Endothelial cell of umbilical vein (primary cell): Measurements from ENCODE around the gene ATAT1. TPM values are rescaled to one million over a fixed set of nuclear protein-coding genes. Genes with fewer than 3 reads are reported as not detected.

Experiments
- BruUV-seq: library from RNA; stranded (reverse); fragments of 400-500 nt; replicated peaks from 2 replicates; lab custom pipeline; 2021; lab: Mats Ljungman, UMichigan
- CTCF ChIA-PET: fragments of 300-600, 350-600 bp; sonication (Branson Sonifier 250); formaldehyde crosslinking; loops from one replicate; lab custom pipeline; 2021; ENCODE audit warnings: antibody characterized with exemption, inconsistent platforms; lab: Charles Lee
- POLR2A ChIA-PET: fragments of 300-600, 350-600 bp; sonication (Branson Sonifier 250); formaldehyde crosslinking; loops from one replicate; lab custom pipeline; 2021; ENCODE audit warnings: antibody characterized with exemption, inconsistent platforms; lab: Charles Lee
- DNase-seq: peaks from one replicate; pipeline ENCODE4 v3.0.0-alpha.2; 2011; ENCODE audit warnings: low read depth, low spot score
- FAIRE-seq: peaks from 2 replicates; lab custom pipeline; 2011; peaks lifted over from hg19 to GRCh38; lab: Jason Lieb, UNC
- H2AFZ ChIP-seq: 2 replicates; pipeline ENCODE4 v1.6.0; 2012; ENCODE audit warnings: low read depth, low read length, control low read depth, inconsistent platforms
- H3K27ac ChIP-seq: 2 replicates; pipeline ENCODE4 v1.5.1; 2011; ENCODE audit warnings: low read depth, mild to moderate bottlenecking, control low read depth, low read length, moderate library complexity; ENCODE audit not compliant: insufficient read depth
- H3K27me3 ChIP-seq, 2 experiments: 2 replicates each; pipeline versions ENCODE4 v1.6.0 to v1.6.1; 2011; ENCODE audit warnings: low read length in 2 of 2, mixed read lengths in 1 of 2; ENCODE audit not compliant: control insufficient read depth in 2 of 2, insufficient read depth in 2 of 2
- H3K36me3 ChIP-seq, 2 experiments: 2 replicates in 1 of 2; 3 replicates in 1 of 2; pipeline ENCODE4 v1.5.1; 2011; ENCODE audit warnings: low read length in 2 of 2, mild to moderate bottlenecking in 1 of 2, moderate library complexity in 1 of 2; ENCODE audit not compliant: control insufficient read depth in 2 of 2, insufficient read depth in 2 of 2; ENCODE audit errors: extremely low read depth in 1 of 2
- H3K4me1 ChIP-seq: 3 replicates; pipeline ENCODE4 v1.5.1; 2011; ENCODE audit warnings: mild to moderate bottlenecking, low read length; ENCODE audit not compliant: control insufficient read depth, insufficient read depth; ENCODE audit errors: extremely low read depth
- H3K4me2 ChIP-seq: 2 replicates; pipeline ENCODE4 v1.6.1; 2011; ENCODE audit warnings: low read length, control low read depth, mixed read lengths; ENCODE audit not compliant: insufficient read depth
- H3K4me3 ChIP-seq, 3 experiments: fragments of 200-600 bp in 1 of 3; sonication (generic), shearing (Covaris generic) in 1 of 3; replicated peaks in 1 of 3; 2 replicates each; pipeline ENCODE4 v1.5.1; 2011 to 2016; ENCODE audit warnings: control low read depth in 3 of 3, low read length in 3 of 3, mild to moderate bottlenecking in 2 of 3, inconsistent platforms in 1 of 3, low read depth in 1 of 3, moderate library complexity in 1 of 3; ENCODE audit not compliant: insufficient read depth in 1 of 3
- H3K79me2 ChIP-seq: 2 replicates; pipeline ENCODE4 v1.6.0; 2012; ENCODE audit warnings: low read length, inconsistent platforms; ENCODE audit not compliant: control insufficient read depth, insufficient read depth
- H3K9ac ChIP-seq: replicated peaks from 2 replicates; pipeline ENCODE3; 2011; ENCODE audit warnings: low read length, control low read depth; ENCODE audit not compliant: insufficient read depth; ENCODE audit errors: extremely low read depth
- H3K9me1 ChIP-seq: replicated peaks from 3 replicates; pipeline ENCODE4 v1.6.0; 2011; ENCODE audit warnings: mild to moderate bottlenecking, low read length; ENCODE audit not compliant: control insufficient read depth, insufficient read depth; ENCODE audit errors: extremely low read depth
- H3K9me3 ChIP-seq: replicated peaks from 2 replicates; pipeline ENCODE4 v1.5.1; 2012; ENCODE audit warnings: low read length, inconsistent platforms; ENCODE audit not compliant: control insufficient read depth, insufficient read depth
- H4K20me1 ChIP-seq: replicated peaks from 2 replicates; pipeline ENCODE3; 2011; ENCODE audit warnings: mild to moderate bottlenecking, low read length; ENCODE audit not compliant: control insufficient read depth, insufficient read depth; ENCODE audit errors: extremely low read depth
- CTCF ChIP-seq, 2 donors: IDR thresholded peaks; 1 replicate in 1 of 2; 2 replicates in 1 of 2; pipeline ENCODE4 v1.5.1; 2011; ENCODE audit warnings: low read length in 2 of 2, mild to moderate bottlenecking in 2 of 2, moderate library complexity in 2 of 2, control low read depth in 1 of 2, inconsistent platforms in 1 of 2, low read depth in 1 of 2; ENCODE audit not compliant: insufficient read depth in 1 of 2; ENCODE audit errors: extremely low read depth in 1 of 2
- EZH2 ChIP-seq: IDR thresholded peaks from 2 replicates; pipeline ENCODE4 v1.6.1; 2012; ENCODE audit warnings: borderline replicate concordance, low read depth, mild to moderate bottlenecking, moderate library complexity, low read length, inconsistent platforms; ENCODE audit not compliant: severe bottlenecking
- FOS ChIP-seq: IDR thresholded peaks from 2 replicates; pipeline ENCODE4 v1.6.1; 2011; ENCODE audit warnings: mild to moderate bottlenecking, low read length, moderate library complexity, borderline replicate concordance; ENCODE audit not compliant: insufficient read depth
- GATA2 ChIP-seq: IDR thresholded peaks from 2 replicates; pipeline ENCODE4 v1.7.0; 2011; ENCODE audit warnings: low read depth, mild to moderate bottlenecking, moderate library complexity, mixed read lengths, low read length; ENCODE audit not compliant: insufficient read length, insufficient read depth
- JUN ChIP-seq: IDR thresholded peaks from 2 replicates; pipeline ENCODE4 v1.6.1; 2011; ENCODE audit warnings: borderline replicate concordance, low read depth; ENCODE audit not compliant: insufficient read length, insufficient read depth
- MYC ChIP-seq: IDR thresholded peaks from one replicate; pipeline ENCODE4 v1.6.1; 2011; ENCODE audit warnings: mild to moderate bottlenecking, low read depth, low read length
- POLR2A ChIP-seq: IDR thresholded peaks from 2 replicates; pipeline ENCODE4 v1.6.1; 2012; ENCODE audit warnings: low read depth, mild to moderate bottlenecking, control low read depth, low read length
- POLR2AphosphoS5 ChIP-seq: IDR thresholded peaks from 2 replicates; pipeline ENCODE4 v1.6.1; 2012; ENCODE audit warnings: low read depth, mild to moderate bottlenecking, control low read depth, low read length, moderate library complexity; ENCODE audit not compliant: insufficient read depth
- dilution Hi-C: fragments of 300-500 bp; cut with MboI; formaldehyde crosslinking; loops from one replicate; pipeline ENCODE4 v1.15.0; 2019; ENCODE audit warnings: low sequenced_read_pairs; ENCODE audit not compliant: extremely low pct_ligation_motif_present
- intact Hi-C: fragments of 100-400 bp; cut with micrococcal nuclease; formaldehyde crosslinking; loops from one replicate; pipeline ENCODE4 v1.10.0; 2022
- polyA plus RNA-seq, 4 experiments: library from polyadenylated mRNA; depleted of rRNA in 3 of 4; stranded (reverse) in 3 of 4; unstranded in 1 of 4; fragments of >200 nt; gene quantifications; 2 replicates each; pipeline versions ENCODE4 v1.2.1 to v1.2.3, GENCODE V29; 2011 to 2012; ENCODE audit warnings: missing spikeins in 1 of 4
- total RNA-seq: library from RNA; stranded (reverse); gene quantifications from 2 replicates; pipeline ENCODE4 v1.2.3, GENCODE V29; 2021
- TF ChIP-seq, protein P1 (sequence below): IDR thresholded peaks from 2 replicates; pipeline ENCODE4 v1.6.1; 2011; ENCODE audit not compliant: insufficient read depth, insufficient read length

Gene ATAT1
- total and polyA plus RNA-seq, 2 donors (not counting 3 experiments of a cell fraction or from before 2014, with no cell fraction given), result 17.4 to 18.4 TPM

GRCh38 chr6:30641048-30641447 is 14.4 kb downstream of the ATAT1 start:
- no peak overlapping the region for H3K9ac ChIP-seq
- no peaks in the 10 kb centered on the region for H3K4me1 ChIP-seq
- BruUV-seq, result no TSS peak
- H3K9me3 ChIP-seq, result no peaks in the 10 kb centered on the region
- no peak overlapping the region for H3K4me3 ChIP-seq
- ChIA-PET POLR2A (no interaction called here), CTCF (interaction anchor here (1.6 kb wide), 1 partner anchor 90 kb away, joined by 8 read pairs; no protein-coding TSS in a partner anchor)
- H3K27ac ChIP-seq, result no peak overlapping the region
- H4K20me1 ChIP-seq, result no peaks in the 10 kb centered on the region
- intact Hi-C loops (no loop called here), dilution Hi-C loops (no loop called here)
- H3K9me1 ChIP-seq, result no peaks in the 10 kb centered on the region
- no peak for DNase-seq
- H3K4me2 ChIP-seq, result no peak overlapping the region
- peaks cover 2% of the 10 kb centered on the region for H3K79me2 ChIP-seq
- H2AFZ ChIP-seq, result no peak overlapping the region
- no peaks in the 10 kb centered on the region for H3K27me3 ChIP-seq
- no peak for TF ChIP-seq MYC
- TF ChIP-seq POLR2AphosphoS5, result no peak
- TF ChIP-seq CTCF (IDR thresholded peaks at IDR 0.05; ENCODE audit: extremely low read depth in 1 of 2, insufficient read depth in 1 of 2, low read depth in 1 of 2, low read length in 2 of 2), result no peak
- TF ChIP-seq FOS, result no peak
- TF ChIP-seq, protein P1, sequence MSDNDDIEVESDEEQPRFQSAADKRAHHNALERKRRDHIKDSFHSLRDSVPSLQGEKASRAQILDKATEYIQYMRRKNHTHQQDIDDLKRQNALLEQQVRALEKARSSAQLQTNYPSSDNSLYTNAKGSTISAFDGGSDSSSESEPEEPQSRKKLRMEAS, result no peak
- no peak for TF ChIP-seq EZH2
- TF ChIP-seq JUN, result no peak
- no peak for TF ChIP-seq GATA2
- TF ChIP-seq POLR2A, result no peak
- peaks cover 2 to 15% of the 10 kb centered on the region in 2 experiments for H3K36me3 ChIP-seq
- FAIRE-seq, result no peak
